Measurements from ENCODE around the gene CDC23.

CDC23 gene

DNA sequence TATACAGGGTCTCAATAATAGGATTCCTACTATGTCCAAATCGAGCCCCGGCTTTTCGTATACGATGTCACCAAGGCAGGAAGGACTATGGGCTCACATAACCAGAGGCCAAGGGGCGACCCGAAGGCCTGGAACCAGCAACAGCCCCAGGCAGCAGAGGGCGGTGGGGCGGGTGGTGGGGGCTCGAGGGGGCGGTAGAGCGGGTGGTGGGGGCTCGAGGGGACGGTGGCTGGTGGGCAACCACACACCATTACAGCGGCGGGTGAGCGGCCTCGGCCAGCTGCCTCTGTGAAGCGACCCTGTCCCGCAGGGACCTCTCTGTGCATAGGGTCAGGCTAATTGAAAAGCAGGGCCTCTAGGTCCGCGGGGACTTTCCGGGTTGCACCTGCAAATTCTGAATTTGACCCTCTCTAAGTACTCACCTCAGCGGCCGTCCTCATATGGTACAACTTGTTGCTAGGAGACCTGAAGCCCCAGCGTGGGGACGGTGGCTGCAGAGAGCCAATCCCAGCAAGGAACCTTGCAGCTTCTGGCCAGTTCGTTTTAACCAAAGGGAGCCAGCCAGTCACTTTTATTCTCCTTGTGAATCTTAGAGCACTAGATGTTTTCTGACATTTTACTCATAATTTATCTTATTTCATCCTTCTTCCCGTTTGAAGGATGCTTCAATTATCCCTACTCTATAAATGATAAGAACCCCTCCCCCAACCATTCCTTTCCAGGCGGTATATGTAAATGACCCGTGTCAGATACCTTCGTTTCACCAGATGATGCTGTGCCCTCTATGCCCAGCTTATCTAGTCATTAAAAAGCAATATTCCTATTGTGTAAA is 74.0 kb downstream of the CDC23 start, which contains the start of gene NME5:
Gene NME5 (minus strand): TSS at position 480 of the 832 bp plus-strand sequence. CDS start 648 bp downstream, outside the sequence.
- no peak for DNase-seq
